HepG2 (cell line): ENCODE data around the gene LYPD6B. TPM values are rescaled to one million over a fixed set of nuclear protein-coding genes. Genes with fewer than 3 reads are reported as not detected.

Source experiments
- HNF1A ChIP-seq, 2 experiments: sonication (generic) in 1 of 2; formaldehyde crosslinking in 1 of 2; IDR thresholded peaks; 2 replicates each; pipeline versions ENCODE4 v1.4.0 to v1.6.1; 2016 to 2020; ENCODE audit warnings: borderline replicate concordance in 1 of 2, low read depth in 1 of 2, mild to moderate bottlenecking in 1 of 2, missing genetic modification reagents in 1 of 2
- NR2F2 ChIP-seq: IDR thresholded peaks from 2 replicates; pipeline ENCODE4 v1.6.1; 2012; ENCODE audit warnings: low read depth, inconsistent platforms, borderline replicate concordance
- PBX2 ChIP-seq: IDR thresholded peaks from 2 replicates; pipeline ENCODE4 v1.6.1; 2016; ENCODE audit warnings: control low read depth
- PLRG1 ChIP-seq: fragments of 450-650 bp; conservative IDR thresholded peaks from 2 replicates; pipeline ENCODE4 v1.6.1; 2016
- PPARG ChIP-seq: conservative IDR thresholded peaks from 2 replicates; pipeline ENCODE4 v1.6.1; 2016; ENCODE audit warnings: missing biosample characterization, missing genetic modification reagents
- SNAPC5 ChIP-seq: sonication (generic); formaldehyde crosslinking; IDR thresholded peaks from 2 replicates; pipeline ENCODE4 v1.8.1; 2023; ENCODE audit warnings: mild to moderate bottlenecking, missing genetic modification reagents, borderline replicate concordance
- SP5 ChIP-seq: IDR thresholded peaks from 2 replicates; pipeline ENCODE4 v1.6.1; 2016; ENCODE audit warnings: low read depth, borderline replicate concordance
- ZBED4 ChIP-seq: sonication (generic); formaldehyde crosslinking; IDR thresholded peaks from 2 replicates; pipeline ENCODE4 v1.4.0; 2020; ENCODE audit warnings: missing genetic modification reagents, borderline replicate concordance
- ZNF12 ChIP-seq: sonication (generic); formaldehyde crosslinking; IDR thresholded peaks from 2 replicates; pipeline ENCODE4 v1.5.0; 2020; ENCODE audit warnings: missing genetic modification reagents
- ZNF34 ChIP-seq: sonication (generic); formaldehyde crosslinking; IDR thresholded peaks from 2 replicates; pipeline ENCODE4 v1.4.0; 2020; ENCODE audit warnings: mild to moderate bottlenecking, missing genetic modification reagents, borderline replicate concordance
- ZUFSP ChIP-seq: sonication (generic); formaldehyde crosslinking; IDR thresholded peaks from 2 replicates; pipeline ENCODE4 v1.9.0; 2021; ENCODE audit warnings: missing genetic modification reagents, mild to moderate bottlenecking, borderline replicate concordance
- polyA plus RNA-seq, 8 experiments: library from polyadenylated mRNA; depleted of rRNA in 3 of 8; stranded (reverse) in 7 of 8; unstranded in 1 of 8; fragments of >200 nt; fragmentation: Illumina TruSeq in 4 of 8; extraction: Trizol in 4 of 8; gene quantifications; 2 replicates each; pipeline versions ENCODE4 v1.2.1 to v1.2.3, GENCODE V29; 2011 to 2016; ENCODE audit warnings: low read depth in 4 of 8, missing spikeins in 1 of 8, mixed read lengths in 1 of 8; ENCODE audit not compliant: insufficient read depth in 1 of 8
- total RNA-seq, 5 experiments: library from RNA; depleted of rRNA; stranded (reverse); fragments of >200 nt; fragmentation: Illumina TruSeq; extraction: Trizol; gene quantifications; 2 replicates each; pipeline ENCODE4 v1.2.3, GENCODE V29; 2016; ENCODE audit warnings: low read depth in 1 of 5

The LYPD6B gene
- total and polyA plus RNA-seq, 2 of the 13 experiments (the other 11 are each of a cell fraction or from before 2014, with no cell fraction given), result not detected

- TF ChIP-seq ZNF34, result no peak
- TF ChIP-seq SP5 (CRISPR knock-in tag), result no peak
- TF ChIP-seq NR2F2, result no peak
- TF ChIP-seq PPARG (CRISPR knock-in tag), result no peak
- TF ChIP-seq ZNF12 (CRISPR knock-in tag), result no peak
- TF ChIP-seq HNF1A (IDR thresholded peaks at IDR 0.05; ENCODE audit: low read depth), result no peak
- no peak for TF ChIP-seq HNF1A (CRISPR knock-in tag; IDR thresholded peaks at IDR 0.05; ENCODE audit: borderline replicate concordance)
- TF ChIP-seq PLRG1, result no peak
- no peak for TF ChIP-seq ZBED4 (CRISPR knock-in tag)
- TF ChIP-seq ZUFSP (CRISPR knock-in tag), result no peak
- TF ChIP-seq PBX2 (CRISPR knock-in tag), result no peak
- no peak for TF ChIP-seq SNAPC5 (CRISPR knock-in tag)
Measured at GRCh38 chr2:149167001-149167780, 128.7 kb downstream of the LYPD6B start (continued).
